ENCODE data around the gene PRDM5. TPM values are rescaled to one million over a fixed set of nuclear protein-coding genes. Genes with fewer than 3 reads are reported as not detected.
"Not testable (repeated sequence)": the region's sequence is repeated elsewhere in the genome, so short reads cannot be mapped to it uniquely, and the experiment has no call there.

PRDM5 gene
- total RNA-seq, 1 donor from 2014 or later: 7.3 TPM

DNA sequence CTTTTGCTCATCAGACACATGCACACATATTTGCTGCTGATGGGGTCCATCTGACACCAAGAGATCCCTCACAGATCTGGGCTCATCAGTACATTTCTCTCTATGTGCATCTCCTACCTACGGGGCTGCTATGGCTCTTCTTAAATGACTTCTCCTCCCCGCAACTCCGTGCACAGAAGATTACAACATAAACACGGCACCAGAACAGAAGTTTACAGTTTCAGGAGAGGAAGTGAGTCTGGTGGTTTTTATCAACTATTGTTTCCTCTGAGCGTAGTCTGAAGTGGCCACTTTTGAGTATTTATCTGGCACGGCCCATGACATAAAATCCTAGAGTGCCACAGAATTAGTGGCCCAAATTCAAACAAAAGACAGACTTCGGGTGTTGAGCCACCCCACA, 263.8 kb downstream of the PRDM5 start:
- no peak for DNase-seq (ENCODE audit: low read depth)
- TF ChIP-seq, protein P1, sequence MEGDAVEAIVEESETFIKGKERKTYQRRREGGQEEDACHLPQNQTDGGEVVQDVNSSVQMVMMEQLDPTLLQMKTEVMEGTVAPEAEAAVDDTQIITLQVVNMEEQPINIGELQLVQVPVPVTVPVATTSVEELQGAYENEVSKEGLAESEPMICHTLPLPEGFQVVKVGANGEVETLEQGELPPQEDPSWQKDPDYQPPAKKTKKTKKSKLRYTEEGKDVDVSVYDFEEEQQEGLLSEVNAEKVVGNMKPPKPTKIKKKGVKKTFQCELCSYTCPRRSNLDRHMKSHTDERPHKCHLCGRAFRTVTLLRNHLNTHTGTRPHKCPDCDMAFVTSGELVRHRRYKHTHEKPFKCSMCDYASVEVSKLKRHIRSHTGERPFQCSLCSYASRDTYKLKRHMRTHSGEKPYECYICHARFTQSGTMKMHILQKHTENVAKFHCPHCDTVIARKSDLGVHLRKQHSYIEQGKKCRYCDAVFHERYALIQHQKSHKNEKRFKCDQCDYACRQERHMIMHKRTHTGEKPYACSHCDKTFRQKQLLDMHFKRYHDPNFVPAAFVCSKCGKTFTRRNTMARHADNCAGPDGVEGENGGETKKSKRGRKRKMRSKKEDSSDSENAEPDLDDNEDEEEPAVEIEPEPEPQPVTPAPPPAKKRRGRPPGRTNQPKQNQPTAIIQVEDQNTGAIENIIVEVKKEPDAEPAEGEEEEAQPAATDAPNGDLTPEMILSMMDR (IDR thresholded peaks at IDR 0.05; ENCODE audit: insufficient read depth, low read length, poor library complexity, severe bottlenecking): no peak
- H3K36me3 ChIP-seq (ENCODE audit: control insufficient read depth, insufficient read depth, low read length): no peaks in the 10 kb centered on the region
- H3K27me3 ChIP-seq (ENCODE audit: control insufficient read depth, insufficient read depth, low read length): no peaks in the 10 kb centered on the region
- H3K4me3 ChIP-seq (ENCODE audit: low read depth, low read length): no peak overlapping the region

DNA sequence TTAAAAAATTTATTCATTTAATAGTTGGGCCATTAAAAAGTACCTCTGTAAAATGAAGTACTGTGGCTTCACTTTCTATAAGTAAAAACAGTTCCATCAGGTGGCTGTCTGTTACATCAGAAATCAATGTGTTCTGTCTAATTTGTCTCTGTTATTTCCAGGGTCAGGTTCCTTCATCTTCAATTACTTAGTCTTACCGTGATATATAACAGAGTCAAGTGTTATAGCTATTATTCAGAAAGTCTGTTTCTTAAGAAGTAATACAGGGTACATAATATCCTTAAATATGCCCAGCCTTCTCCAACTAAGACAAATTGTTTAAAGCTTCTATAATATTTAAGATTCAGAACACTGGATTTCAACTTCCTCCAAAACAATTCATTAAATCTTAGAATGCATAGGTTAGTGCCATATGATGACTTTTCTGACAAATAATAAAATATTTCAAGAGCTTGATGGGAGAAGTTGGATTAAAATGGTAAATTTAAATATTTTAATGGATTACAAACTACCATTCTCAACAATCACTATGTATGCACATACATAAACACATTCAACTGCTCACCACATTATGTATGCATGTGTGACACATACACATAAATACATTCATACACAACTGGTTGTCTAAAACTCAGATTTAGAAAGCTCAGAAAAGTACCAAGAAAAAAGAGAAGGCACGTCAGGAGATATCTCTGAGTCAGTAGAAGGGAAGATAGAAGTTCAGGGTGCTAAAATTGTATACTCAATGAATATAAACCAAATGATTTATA, 268.5 kb downstream of the PRDM5 start:
- Histone ChIP-seq H3K27me3 (ENCODE audit: control insufficient read depth, insufficient read depth, low read length) (no peaks in the 10 kb centered on the region), H3K4me3 (ENCODE audit: low read depth, low read length) (no peak overlapping the region), H3K36me3 (ENCODE audit: control insufficient read depth, insufficient read depth, low read length) (no peaks in the 10 kb centered on the region)
- TF ChIP-seq, protein P1 (IDR thresholded peaks at IDR 0.05; ENCODE audit: insufficient read depth, low read length, poor library complexity, severe bottlenecking): no peak
- no peak for DNase-seq (ENCODE audit: low read depth)

DNA sequence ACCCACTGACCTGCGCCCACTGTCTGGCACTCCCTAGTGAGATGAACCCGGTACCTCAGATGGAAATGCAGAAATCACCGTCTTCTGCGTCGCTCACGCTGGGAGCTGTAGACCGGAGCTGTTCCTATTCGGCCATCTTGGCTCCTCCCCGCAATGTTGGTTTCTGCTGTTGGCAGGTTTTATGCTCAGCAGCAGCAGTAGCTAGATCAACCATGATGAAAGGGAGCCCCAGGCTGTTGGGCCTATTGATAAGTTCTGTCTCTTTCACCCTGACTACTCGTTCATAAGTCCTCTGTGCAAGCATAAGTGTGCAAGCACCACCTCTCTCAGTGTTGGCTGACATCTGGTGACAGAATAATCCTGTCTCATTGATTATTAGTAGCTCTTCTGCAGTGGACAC, 274.2 kb downstream of the PRDM5 start:
- H3K27me3 ChIP-seq (ENCODE audit: control insufficient read depth, insufficient read depth, low read length); H3K36me3 ChIP-seq (ENCODE audit: control insufficient read depth, insufficient read depth, low read length); H3K4me3 ChIP-seq (ENCODE audit: low read depth, low read length); DNase-seq (ENCODE audit: low read depth): not testable (repeated sequence)

Other genes starting within 250 kb of the PRDM5 start
- gene NDNF, start 149.8 kb upstream of the PRDM5 start, total RNA-seq: 0.08 and 0.21 TPM in 2 replicates
- 0.21 and 1.1 TPM in 2 replicates for gene TNIP3, start 241.6 kb upstream of the PRDM5 start, total RNA-seq